ENCODE results near the gene PSMB5.

DNA sequence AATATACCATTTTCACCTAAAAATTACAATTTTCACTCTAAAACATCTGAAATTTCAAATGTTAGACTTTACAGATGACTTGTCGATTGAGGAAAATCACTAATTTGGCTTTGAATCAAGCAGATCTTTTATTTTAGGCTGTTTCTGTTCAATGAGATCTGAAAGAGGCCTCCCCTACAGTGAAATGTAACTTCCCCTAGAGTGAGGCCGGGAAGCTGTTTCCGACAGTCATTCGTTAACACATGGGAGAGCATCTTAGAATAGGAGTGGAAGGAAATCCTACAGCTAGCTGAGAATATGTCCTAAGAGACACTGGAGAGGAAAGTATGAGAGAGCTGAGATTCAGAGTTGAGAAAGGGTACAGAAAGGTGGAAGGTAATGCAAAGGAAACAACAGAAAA is 19.1 kb downstream of the PSMB5 start:
- TF ChIP-seq, protein P1, sequence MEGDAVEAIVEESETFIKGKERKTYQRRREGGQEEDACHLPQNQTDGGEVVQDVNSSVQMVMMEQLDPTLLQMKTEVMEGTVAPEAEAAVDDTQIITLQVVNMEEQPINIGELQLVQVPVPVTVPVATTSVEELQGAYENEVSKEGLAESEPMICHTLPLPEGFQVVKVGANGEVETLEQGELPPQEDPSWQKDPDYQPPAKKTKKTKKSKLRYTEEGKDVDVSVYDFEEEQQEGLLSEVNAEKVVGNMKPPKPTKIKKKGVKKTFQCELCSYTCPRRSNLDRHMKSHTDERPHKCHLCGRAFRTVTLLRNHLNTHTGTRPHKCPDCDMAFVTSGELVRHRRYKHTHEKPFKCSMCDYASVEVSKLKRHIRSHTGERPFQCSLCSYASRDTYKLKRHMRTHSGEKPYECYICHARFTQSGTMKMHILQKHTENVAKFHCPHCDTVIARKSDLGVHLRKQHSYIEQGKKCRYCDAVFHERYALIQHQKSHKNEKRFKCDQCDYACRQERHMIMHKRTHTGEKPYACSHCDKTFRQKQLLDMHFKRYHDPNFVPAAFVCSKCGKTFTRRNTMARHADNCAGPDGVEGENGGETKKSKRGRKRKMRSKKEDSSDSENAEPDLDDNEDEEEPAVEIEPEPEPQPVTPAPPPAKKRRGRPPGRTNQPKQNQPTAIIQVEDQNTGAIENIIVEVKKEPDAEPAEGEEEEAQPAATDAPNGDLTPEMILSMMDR (IDR thresholded peaks at IDR 0.05; ENCODE audit: low read depth, low read length, missing input control) = no peak
- TF ChIP-seq JUND (IDR thresholded peaks at IDR 0.05) (no peak), RAD21 (IDR thresholded peaks at IDR 0.05) (no peak), GABPA (IDR thresholded peaks at IDR 0.05 in 1 of 2, conservative IDR thresholded peaks at IDR 0.05 in 1 of 2) (no peak), SP1 (IDR thresholded peaks at IDR 0.05) (no peak), TAF1 (conservative IDR thresholded peaks at IDR 0.05) (no peak), YY1 (IDR thresholded peaks at IDR 0.05) (no peak), EGR1 (IDR thresholded peaks at IDR 0.05; ENCODE audit: low read depth in 2 of 2) (no peak)
- TF ChIP-seq, protein P2, sequence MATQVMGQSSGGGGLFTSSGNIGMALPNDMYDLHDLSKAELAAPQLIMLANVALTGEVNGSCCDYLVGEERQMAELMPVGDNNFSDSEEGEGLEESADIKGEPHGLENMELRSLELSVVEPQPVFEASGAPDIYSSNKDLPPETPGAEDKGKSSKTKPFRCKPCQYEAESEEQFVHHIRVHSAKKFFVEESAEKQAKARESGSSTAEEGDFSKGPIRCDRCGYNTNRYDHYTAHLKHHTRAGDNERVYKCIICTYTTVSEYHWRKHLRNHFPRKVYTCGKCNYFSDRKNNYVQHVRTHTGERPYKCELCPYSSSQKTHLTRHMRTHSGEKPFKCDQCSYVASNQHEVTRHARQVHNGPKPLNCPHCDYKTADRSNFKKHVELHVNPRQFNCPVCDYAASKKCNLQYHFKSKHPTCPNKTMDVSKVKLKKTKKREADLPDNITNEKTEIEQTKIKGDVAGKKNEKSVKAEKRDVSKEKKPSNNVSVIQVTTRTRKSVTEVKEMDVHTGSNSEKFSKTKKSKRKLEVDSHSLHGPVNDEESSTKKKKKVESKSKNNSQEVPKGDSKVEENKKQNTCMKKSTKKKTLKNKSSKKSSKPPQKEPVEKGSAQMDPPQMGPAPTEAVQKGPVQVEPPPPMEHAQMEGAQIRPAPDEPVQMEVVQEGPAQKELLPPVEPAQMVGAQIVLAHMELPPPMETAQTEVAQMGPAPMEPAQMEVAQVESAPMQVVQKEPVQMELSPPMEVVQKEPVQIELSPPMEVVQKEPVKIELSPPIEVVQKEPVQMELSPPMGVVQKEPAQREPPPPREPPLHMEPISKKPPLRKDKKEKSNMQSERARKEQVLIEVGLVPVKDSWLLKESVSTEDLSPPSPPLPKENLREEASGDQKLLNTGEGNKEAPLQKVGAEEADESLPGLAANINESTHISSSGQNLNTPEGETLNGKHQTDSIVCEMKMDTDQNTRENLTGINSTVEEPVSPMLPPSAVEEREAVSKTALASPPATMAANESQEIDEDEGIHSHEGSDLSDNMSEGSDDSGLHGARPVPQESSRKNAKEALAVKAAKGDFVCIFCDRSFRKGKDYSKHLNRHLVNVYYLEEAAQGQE (IDR thresholded peaks at IDR 0.05) = no peak
- TF ChIP-seq, protein P3, sequence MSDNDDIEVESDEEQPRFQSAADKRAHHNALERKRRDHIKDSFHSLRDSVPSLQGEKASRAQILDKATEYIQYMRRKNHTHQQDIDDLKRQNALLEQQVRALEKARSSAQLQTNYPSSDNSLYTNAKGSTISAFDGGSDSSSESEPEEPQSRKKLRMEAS (IDR thresholded peaks at IDR 0.05) = no peak
- TF ChIP-seq, protein P4, sequence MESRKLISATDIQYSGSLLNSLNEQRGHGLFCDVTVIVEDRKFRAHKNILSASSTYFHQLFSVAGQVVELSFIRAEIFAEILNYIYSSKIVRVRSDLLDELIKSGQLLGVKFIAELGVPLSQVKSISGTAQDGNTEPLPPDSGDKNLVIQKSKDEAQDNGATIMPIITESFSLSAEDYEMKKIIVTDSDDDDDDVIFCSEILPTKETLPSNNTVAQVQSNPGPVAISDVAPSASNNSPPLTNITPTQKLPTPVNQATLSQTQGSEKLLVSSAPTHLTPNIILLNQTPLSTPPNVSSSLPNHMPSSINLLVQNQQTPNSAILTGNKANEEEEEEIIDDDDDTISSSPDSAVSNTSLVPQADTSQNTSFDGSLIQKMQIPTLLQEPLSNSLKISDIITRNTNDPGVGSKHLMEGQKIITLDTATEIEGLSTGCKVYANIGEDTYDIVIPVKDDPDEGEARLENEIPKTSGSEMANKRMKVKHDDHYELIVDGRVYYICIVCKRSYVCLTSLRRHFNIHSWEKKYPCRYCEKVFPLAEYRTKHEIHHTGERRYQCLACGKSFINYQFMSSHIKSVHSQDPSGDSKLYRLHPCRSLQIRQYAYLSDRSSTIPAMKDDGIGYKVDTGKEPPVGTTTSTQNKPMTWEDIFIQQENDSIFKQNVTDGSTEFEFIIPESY (IDR thresholded peaks at IDR 0.05) = no peak
